Mesodermal cell (in vitro differentiated cells): ENCODE results near the gene WASHC3.

ENCODE experiments used
- H3K27ac ChIP-seq: 2 replicates; pipeline ENCODE4 v1.7.0; 2013; ENCODE audit warnings: mild to moderate bottlenecking, low read depth, low read length, moderate library complexity; ENCODE audit not compliant: severe bottlenecking
- H3K36me3 ChIP-seq: 2 replicates; pipeline ENCODE4 v1.7.1; 2013; ENCODE audit warnings: mild to moderate bottlenecking, low read length, moderate library complexity; ENCODE audit not compliant: control insufficient read depth, insufficient read depth
- H3K4me1 ChIP-seq: one replicate; pipeline ENCODE4 v1.7.1; 2013; ENCODE audit warnings: mild to moderate bottlenecking, low read length; ENCODE audit not compliant: insufficient read depth, control insufficient read depth, poor library complexity, severe bottlenecking
- H3K4me3 ChIP-seq: 2 replicates; pipeline ENCODE4 v1.7.0; 2013; ENCODE audit warnings: low read length, control low read depth, mild to moderate bottlenecking; ENCODE audit not compliant: insufficient read depth, poor library complexity, severe bottlenecking; ENCODE audit errors: extremely low read depth
- H3K9me3 ChIP-seq: 2 replicates; pipeline ENCODE4 v1.7.1; 2013; ENCODE audit warnings: mild to moderate bottlenecking, low read length, moderate library complexity; ENCODE audit not compliant: control insufficient read depth
- WGBS, 2 experiments: methylation state at CpG; one replicate each; pipeline ENCODE4 v1.1.5; 2013; ENCODE audit warnings: missing lambda C conversion rate in 2 of 2; ENCODE audit not compliant: insufficient coverage in 2 of 2; 5-methylcytosine and 5-hydroxymethylcytosine counted together

Gene WASHC3

GRCh38 chr12:102050660-102051430 is 10.9 kb downstream of the WASHC3 start:
- H3K4me3 ChIP-seq: no peak overlapping the region
- no peaks in the 10 kb centered on the region for H3K9me3 ChIP-seq
- H3K36me3 ChIP-seq: no peaks in the 10 kb centered on the region
- H3K4me1 ChIP-seq: no peaks in the 10 kb centered on the region
- WGBS, 2 experiments: no CpG with 5 or more reads among the region's 1 CpG
- no peak overlapping the region for H3K27ac ChIP-seq

- peaks cover 5% of the 10 kb centered on the region for H3K36me3 ChIP-seq
- H3K4me3 ChIP-seq: no peak overlapping the region
- no peak overlapping the region for H3K27ac ChIP-seq
- WGBS, 2 experiments: 88 to 100% methylated on average over 1 of the region's 1 CpG
- no peaks in the 10 kb centered on the region for H3K4me1 ChIP-seq
- no peaks in the 10 kb centered on the region for H3K9me3 ChIP-seq
Observed at GRCh38 chr12:102043928-102044327, 17.9 kb downstream of the WASHC3 start.

- WGBS, 2 experiments: no CpG with 5 or more reads among the region's 3 CpGs
- Histone ChIP-seq H3K27ac (no peak overlapping the region), H3K36me3 (no peaks in the 10 kb centered on the region), H3K9me3 (no peaks in the 10 kb centered on the region), H3K4me1 (no peaks in the 10 kb centered on the region), H3K4me3 (no peak overlapping the region)
Observed at GRCh38 chr12:102033991-102034745, 27.6 kb downstream of the WASHC3 start.

- H3K9me3 ChIP-seq: no peaks in the 10 kb centered on the region
- H3K4me3 ChIP-seq: no peak overlapping the region
- no peaks in the 10 kb centered on the region for H3K36me3 ChIP-seq
- no peak overlapping the region for H3K27ac ChIP-seq
- no peaks in the 10 kb centered on the region for H3K4me1 ChIP-seq
Observed at GRCh38 chr12:102031852-102032251, 29.9 kb downstream of the WASHC3 start.

GRCh38 chr12:102029141-102029540 is 32.6 kb downstream of the WASHC3 start:
- H3K9me3 ChIP-seq: no peaks in the 10 kb centered on the region
- WGBS, 2 experiments: 90 to 94% methylated on average over 2 of the region's 4 CpGs
- H3K27ac ChIP-seq: no peak overlapping the region
- H3K36me3 ChIP-seq: no peaks in the 10 kb centered on the region
- H3K4me1 ChIP-seq: no peaks in the 10 kb centered on the region
- no peak overlapping the region for H3K4me3 ChIP-seq

- WGBS, 2 experiments: 75% methylated on average over 1 of the region's 1 CpG; no CpG with 5 or more reads in 1 of the 2 experiments
- H3K4me3 ChIP-seq: no peak overlapping the region
- H3K9me3 ChIP-seq: no peaks in the 10 kb centered on the region
- no peak overlapping the region for H3K27ac ChIP-seq
- H3K36me3 ChIP-seq: no peaks in the 10 kb centered on the region
- H3K4me1 ChIP-seq: no peaks in the 10 kb centered on the region
Observed at GRCh38 chr12:102026728-102027127, 35.1 kb downstream of the WASHC3 start.

GRCh38 chr12:102024765-102025164 is 37.0 kb downstream of the WASHC3 start:
- WGBS, 2 experiments: no CpG with 5 or more reads among the region's 2 CpGs
- Histone ChIP-seq H3K27ac (no peak overlapping the region), H3K4me1 (no peaks in the 10 kb centered on the region), H3K4me3 (no peak overlapping the region), H3K9me3 (no peaks in the 10 kb centered on the region), H3K36me3 (no peaks in the 10 kb centered on the region)

GRCh38 chr12:102023343-102023930 is 38.4 kb downstream of the WASHC3 start:
- Histone ChIP-seq H3K9me3 (no peaks in the 10 kb centered on the region), H3K4me3 (no peak overlapping the region), H3K27ac (no peak overlapping the region), H3K36me3 (no peaks in the 10 kb centered on the region), H3K4me1 (no peaks in the 10 kb centered on the region)
- WGBS, 2 experiments: 100% methylated on average over 1 of the region's 3 CpGs; no CpG with 5 or more reads in 1 of the 2 experiments

- 100% methylated on average over 1 of the region's 1 CpG; no CpG with 5 or more reads in 1 of the 2 experiments for WGBS, 2 experiments
- Histone ChIP-seq H3K4me1 (no peaks in the 10 kb centered on the region), H3K4me3 (no peak overlapping the region), H3K36me3 (no peaks in the 10 kb centered on the region), H3K9me3 (no peaks in the 10 kb centered on the region), H3K27ac (no peak overlapping the region)
Observed at GRCh38 chr12:102022286-102022685, 39.5 kb downstream of the WASHC3 start.

GRCh38 chr12:102021540-102022246 is 40.1 kb downstream of the WASHC3 start:
- no peaks in the 10 kb centered on the region for H3K9me3 ChIP-seq
- H3K4me1 ChIP-seq: no peaks in the 10 kb centered on the region
- WGBS, 2 experiments: no CpG with 5 or more reads among the region's 2 CpGs
- H3K27ac ChIP-seq: no peak overlapping the region
- H3K4me3 ChIP-seq: no peak overlapping the region
- no peaks in the 10 kb centered on the region for H3K36me3 ChIP-seq
